ENCODE measurements around the gene TPPP2. TPM values are rescaled to one million over a fixed set of nuclear protein-coding genes. Genes with fewer than 3 reads are reported as not detected.

The TPPP2 gene
- total and polyA plus RNA-seq, 9 of the 15 experiments (the other 6 are each of a cell fraction or from before 2014, with no cell fraction given) = 0.18 TPM; not detected in 8

- no peak for TF ChIP-seq CBFA2T2 (conservative IDR thresholded peaks at IDR 0.05)
- no peak for TF ChIP-seq TRIM28 (IDR thresholded peaks at IDR 0.05)
- no peak for TF ChIP-seq YBX1 (IDR thresholded peaks at IDR 0.05)
- no peak for TF ChIP-seq KDM2B (CRISPR knock-in tag; IDR thresholded peaks at IDR 0.05)
- no peak for TF ChIP-seq ZNF165 (CRISPR knock-in tag; IDR thresholded peaks at IDR 0.05; ENCODE audit: borderline replicate concordance)
- TF ChIP-seq ZNF280A (IDR thresholded peaks at IDR 0.05; ENCODE audit: low read depth, partially characterized antibody) = no peak
- no peak for TF ChIP-seq ASH1L (IDR thresholded peaks at IDR 0.05; ENCODE audit: borderline replicate concordance, low read depth, partially characterized antibody)
- no peak for TF ChIP-seq TEAD4 (IDR thresholded peaks at IDR 0.05; ENCODE audit: low read length)
- TF ChIP-seq TEAD4 (CRISPR knock-in tag; IDR thresholded peaks at IDR 0.05; ENCODE audit: borderline replicate concordance) = no peak
- TF ChIP-seq ATF2 (CRISPR knock-in tag; IDR thresholded peaks at IDR 0.05) = no peak
- TF ChIP-seq HMG20A (CRISPR knock-in tag; conservative IDR thresholded peaks at IDR 0.05) = no peak
- no peak for TF ChIP-seq EZH2 (IDR thresholded peaks at IDR 0.05; ENCODE audit: borderline replicate concordance, low read depth, low read length)
- TF ChIP-seq SMARCB1 (IDR thresholded peaks at IDR 0.05; ENCODE audit: insufficient read length, low read depth) = no peak
- no peak for TF ChIP-seq PML (IDR thresholded peaks at IDR 0.05; ENCODE audit: low read length)
- TF ChIP-seq TBL1XR1 (IDR thresholded peaks at IDR 0.05; ENCODE audit: low read length in 2 of 2) = no peak
- no peak for TF ChIP-seq ADNP (tag; IDR thresholded peaks at IDR 0.05)
- no peak for TF ChIP-seq ZNF830 (CRISPR knock-in tag; IDR thresholded peaks at IDR 0.05)
- TF ChIP-seq LCOR (CRISPR knock-in tag; IDR thresholded peaks at IDR 0.05) = no peak
- TF ChIP-seq PHF20 (IDR thresholded peaks at IDR 0.05; ENCODE audit: partially characterized antibody) = no peak
- no peak for TF ChIP-seq NCOR1 (IDR thresholded peaks at IDR 0.05)
- no peaks in the 10 kb centered on the region for H4K20me1 ChIP-seq (replicated peaks; ENCODE audit: control insufficient read depth, insufficient read depth, low read length)
- 30% methylated on average over 7 of the region's 7 CpGs for WGBS (ENCODE audit: insufficient coverage, low coverage, missing lambda C conversion rate)
- in situ Hi-C loops (cut with MboI) = no loop called here
- DNase-seq (ENCODE audit: extremely low read depth in 1 of 4, low spot score in 3 of 4) (no peak), FAIRE-seq (no peak), ATAC-seq (peak; percentile 55; the same call in 2 of the 3 replicates)
- no peaks in the 10 kb centered on the region for H3K79me2 ChIP-seq (ENCODE audit: control insufficient read depth, insufficient read depth, low read length)
- ChIA-PET POLR2A (interaction anchor here (1.1 kb wide), 1 partner anchor 11 kb away, joined by 3 read pairs; no protein-coding TSS in a partner anchor), CTCF (ENCODE audit: low intra/inter-chr PET ratio) (interaction anchor here (0.6 kb wide), 1 partner anchor 39 kb away, joined by 3 read pairs; no protein-coding TSS in a partner anchor)
- no peak overlapping the region for H3K4me3 ChIP-seq
- peaks cover 5 to 17% of the 10 kb centered on the region in 2 experiments; a peak in 3 of 5 replicates for H3K4me1 ChIP-seq (replicated peaks in 1 of 2; ENCODE audit: control insufficient read depth in 2 of 2, insufficient read depth in 2 of 2, low read length in 2 of 2)
- H3K9me3 ChIP-seq (replicated peaks; ENCODE audit: control insufficient read depth, insufficient read depth, low read depth, low read length) = no peaks in the 10 kb centered on the region
- H3K9ac ChIP-seq (ENCODE audit: insufficient read depth in 1 of 2, low read depth in 2 of 2, low read length in 2 of 2) = no peak overlapping the region; a peak in 1 of 4 replicates
- no peak overlapping the region for H3K27ac ChIP-seq (ENCODE audit: extremely low read depth, low read depth, low read length)
- intact Hi-C loops (cut with micrococcal nuclease) = no loop called here
- peaks cover 5% of the 10 kb centered on the region; the same call in 1 of the 3 replicates for H3K36me3 ChIP-seq (ENCODE audit: control insufficient read depth, insufficient read depth, low read length)
- no peak overlapping the region for H3K4me2 ChIP-seq (ENCODE audit: insufficient read depth, low read length)
- no peaks in the 10 kb centered on the region for H3K9me1 ChIP-seq (ENCODE audit: control insufficient read depth, insufficient read depth, low read length)
- no TSS peak for BruUV-seq (replicated peaks)
- no peak overlapping the region for H2AFZ ChIP-seq (ENCODE audit: low read depth, low read length)
- H3K27me3 ChIP-seq (ENCODE audit: control insufficient read depth in 2 of 2, insufficient read depth in 2 of 2, low read length in 2 of 2) = no peaks in the 10 kb centered on the region
Measured at GRCh38 chr14:21001218-21001617, 28.8 kb upstream of the TPPP2 start.

Data from K562 (cell line).